NAMALWA (cell line): ENCODE results near the gene ACOT7.
"Not testable (repeated sequence)": the region's sequence is repeated elsewhere in the genome, so short reads cannot be mapped to it uniquely, and the experiment has no call there.

Experiments
- DNase-seq: peaks from one replicate; pipeline ENCODE4 v3.0.0-alpha.2; 2015; ENCODE audit warnings: low spot score

Gene ACOT7

GRCh38 chr1:6316240-6317097, 77.1 kb downstream of the ACOT7 start:
- DNase-seq: no peak

DNA sequence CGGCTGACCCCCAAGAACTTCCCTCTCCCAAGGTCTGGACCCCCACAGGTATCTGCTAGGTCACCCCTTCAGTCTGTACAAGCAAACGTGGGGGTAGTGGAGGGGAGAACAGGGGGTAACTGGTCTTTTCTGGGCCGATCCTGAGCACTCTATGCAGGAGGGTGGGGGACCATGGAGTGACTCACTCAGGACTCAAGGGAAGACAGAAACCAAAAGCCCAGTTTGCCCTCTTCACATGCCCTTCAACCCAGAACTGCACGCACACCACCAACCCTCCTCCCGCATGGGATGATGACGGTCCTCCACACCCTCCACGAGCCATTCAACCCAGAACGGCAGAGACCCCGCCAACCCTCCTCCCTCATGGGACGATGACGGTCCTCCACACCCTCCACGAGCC, 79.1 kb downstream of the ACOT7 start:
- no peak for DNase-seq

DNA sequence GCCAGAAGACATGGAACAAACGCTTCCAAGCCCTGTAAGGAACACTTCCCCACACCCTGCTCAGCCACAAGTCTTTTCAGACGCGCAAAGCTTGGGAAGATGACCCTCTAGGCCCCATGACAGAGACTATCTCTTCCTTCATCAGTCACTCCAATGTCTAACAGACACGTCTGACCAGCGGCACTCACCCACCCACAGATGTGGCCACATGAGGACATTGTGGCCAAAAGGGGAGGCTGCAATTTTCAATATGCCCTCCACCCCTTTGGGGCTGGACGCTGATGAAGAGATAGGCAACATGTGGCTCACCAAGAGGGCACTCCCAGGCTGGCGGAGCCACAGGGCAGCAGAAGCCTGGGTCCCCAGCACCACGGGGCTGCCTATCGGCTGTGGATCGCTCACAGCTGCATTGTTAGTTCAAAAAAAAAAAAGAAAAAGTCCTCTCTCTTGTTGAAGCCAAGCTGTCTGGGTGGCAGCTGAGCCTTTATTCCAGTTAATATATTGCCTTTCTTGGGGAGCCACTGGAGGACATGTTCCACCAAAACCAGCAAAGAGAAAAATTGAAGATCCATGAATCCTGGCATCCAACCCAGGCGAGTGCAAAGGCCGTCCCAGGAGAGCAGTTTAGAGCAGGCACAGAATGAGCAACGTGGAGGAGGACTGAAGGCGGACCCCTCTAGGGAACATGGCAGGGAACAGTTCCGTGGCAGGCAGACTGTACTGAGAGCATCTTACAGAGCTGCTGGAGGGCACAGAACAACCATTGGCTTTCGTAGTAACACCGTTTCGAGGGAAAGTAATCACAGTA, 80.0 kb downstream of the ACOT7 start:
- no peak for DNase-seq

DNA sequence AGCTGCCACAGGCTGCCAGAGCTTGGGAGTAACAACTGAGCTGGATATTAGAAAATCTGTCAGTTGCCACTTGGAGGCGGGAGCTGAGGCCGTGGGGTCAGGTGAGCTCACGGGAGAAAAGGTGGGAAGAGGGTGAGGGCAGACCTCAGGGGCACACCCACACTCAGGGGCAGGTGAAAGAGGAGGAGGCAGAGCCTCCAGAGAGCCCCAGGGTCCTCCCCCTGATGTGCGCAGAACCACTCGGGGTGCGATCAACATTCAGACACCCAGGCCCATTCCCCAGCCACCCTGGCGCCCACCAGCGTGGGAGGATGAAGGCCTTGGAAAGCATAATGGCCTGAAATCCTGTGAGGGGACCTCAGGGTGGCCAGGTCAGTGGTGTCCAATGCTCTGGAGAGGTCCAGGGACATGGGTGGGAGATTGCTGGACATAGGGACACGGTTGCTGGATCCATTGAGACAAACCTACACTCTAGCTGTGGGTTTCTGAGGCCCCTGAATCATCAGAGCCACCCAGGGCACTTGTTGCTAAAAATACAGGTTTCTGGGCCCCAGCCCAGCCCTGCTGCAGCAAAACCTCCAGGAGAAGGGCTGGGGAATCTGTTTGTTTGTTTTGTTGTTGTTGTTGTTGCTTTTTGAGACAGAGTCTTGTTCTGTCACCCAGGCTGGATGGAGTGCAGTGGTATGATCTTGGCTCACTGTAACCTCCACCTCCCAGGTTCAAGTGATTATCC, 83.3 kb downstream of the ACOT7 start:
- DNase-seq: no peak

- DNase-seq: no peak
Observed at GRCh38 chr1:6309564-6309963, 84.0 kb downstream of the ACOT7 start.

DNA sequence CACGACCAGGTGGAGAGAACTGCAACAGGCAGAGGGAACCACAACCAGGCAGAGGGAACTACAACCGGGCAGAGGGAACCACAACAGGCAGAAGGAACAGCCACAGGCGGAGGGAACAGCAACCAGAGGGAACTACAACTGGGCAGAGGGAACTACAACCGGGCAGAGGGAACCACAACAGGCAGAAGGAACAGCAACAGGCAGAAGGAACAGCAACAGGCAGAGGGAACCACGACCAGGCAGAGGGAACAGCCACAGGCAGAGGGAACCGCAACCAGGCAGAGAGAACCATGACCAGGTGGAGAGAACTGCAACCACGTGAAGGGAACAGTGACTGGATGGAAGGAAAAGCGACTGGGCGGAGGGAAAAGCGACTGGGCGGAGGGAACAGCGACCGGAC, 85.1 kb downstream of the ACOT7 start:
- DNase-seq: no peak

DNA sequence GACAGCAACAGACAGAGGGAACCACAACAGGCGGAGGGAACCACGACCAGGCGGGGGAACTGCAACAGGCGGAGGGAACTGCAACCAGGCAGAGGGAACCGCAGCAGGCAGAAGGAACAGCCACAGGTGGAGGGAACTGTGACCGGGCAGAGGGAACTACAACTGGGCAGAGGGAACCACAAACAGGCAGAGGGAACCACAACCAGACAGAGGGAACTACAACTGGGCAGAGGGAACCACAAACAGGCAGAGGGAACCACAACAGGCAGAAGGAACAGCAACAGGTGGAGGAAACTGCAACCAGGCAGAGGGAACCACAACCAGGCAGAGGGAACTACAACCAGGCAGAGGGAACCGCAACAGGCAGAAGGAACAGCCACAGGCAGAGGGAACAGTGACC, 85.9 kb downstream of the ACOT7 start:
- not testable (repeated sequence) for DNase-seq

GRCh38 chr1:6307099-6307498, 86.5 kb downstream of the ACOT7 start:
- DNase-seq: no peak

- DNase-seq: no peak
Observed at GRCh38 chr1:6303397-6304012, 90.1 kb downstream of the ACOT7 start.

DNA sequence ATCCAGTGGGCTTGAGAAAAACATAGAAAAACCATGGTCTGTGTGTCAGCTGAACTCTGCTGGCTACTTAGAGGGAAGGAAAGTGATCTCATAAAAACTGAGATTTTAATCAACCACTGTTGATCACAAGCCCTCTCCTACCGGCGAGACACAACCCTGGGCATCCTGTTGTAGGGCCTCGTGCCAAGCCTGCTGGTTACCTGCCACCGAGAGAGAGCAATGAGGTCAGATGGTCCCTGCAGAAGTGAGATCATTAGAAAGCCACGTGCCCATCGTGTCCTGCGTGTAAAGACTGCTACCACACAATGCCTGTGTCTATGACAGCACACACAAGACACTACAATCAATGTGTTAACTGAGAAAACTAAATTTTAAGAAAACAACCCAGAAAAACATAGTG, 91.0 kb downstream of the ACOT7 start:
- DNase-seq: no peak

- no peak for DNase-seq
Observed at GRCh38 chr1:6301526-6301925, 92.0 kb downstream of the ACOT7 start.

DNA sequence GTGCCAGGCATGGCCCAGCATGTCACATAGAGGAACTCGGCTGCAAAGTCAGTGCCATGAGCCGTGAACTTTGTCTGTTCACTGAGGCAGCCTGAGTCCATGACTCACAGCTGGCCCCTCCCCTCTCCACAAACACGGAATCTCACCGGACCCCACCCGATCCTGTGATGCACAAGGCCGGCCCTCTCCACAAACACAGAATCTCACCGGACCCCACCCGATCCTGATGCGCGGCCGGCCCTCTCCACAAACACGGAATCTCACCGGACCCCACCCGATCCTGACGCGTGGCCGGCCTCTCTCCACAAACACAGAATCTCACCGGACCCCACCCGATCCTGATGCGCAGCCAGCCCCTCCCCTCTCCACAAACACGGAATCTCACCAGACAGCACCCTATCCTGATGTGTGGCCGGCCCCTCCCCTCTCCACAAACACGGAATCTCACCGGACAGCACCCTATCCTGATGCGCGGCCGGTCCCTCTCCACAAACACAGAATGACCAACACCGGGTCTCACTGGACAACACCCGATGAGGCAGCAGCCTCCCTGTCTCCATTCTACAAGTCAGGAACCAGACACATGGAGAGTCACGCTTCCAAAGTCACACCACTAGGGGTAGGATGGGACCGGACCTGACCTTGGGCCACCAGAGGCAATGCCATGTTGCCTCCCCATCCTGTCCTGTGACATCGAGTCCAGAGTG, 93.1 kb downstream of the ACOT7 start:
- no peak for DNase-seq

DNA sequence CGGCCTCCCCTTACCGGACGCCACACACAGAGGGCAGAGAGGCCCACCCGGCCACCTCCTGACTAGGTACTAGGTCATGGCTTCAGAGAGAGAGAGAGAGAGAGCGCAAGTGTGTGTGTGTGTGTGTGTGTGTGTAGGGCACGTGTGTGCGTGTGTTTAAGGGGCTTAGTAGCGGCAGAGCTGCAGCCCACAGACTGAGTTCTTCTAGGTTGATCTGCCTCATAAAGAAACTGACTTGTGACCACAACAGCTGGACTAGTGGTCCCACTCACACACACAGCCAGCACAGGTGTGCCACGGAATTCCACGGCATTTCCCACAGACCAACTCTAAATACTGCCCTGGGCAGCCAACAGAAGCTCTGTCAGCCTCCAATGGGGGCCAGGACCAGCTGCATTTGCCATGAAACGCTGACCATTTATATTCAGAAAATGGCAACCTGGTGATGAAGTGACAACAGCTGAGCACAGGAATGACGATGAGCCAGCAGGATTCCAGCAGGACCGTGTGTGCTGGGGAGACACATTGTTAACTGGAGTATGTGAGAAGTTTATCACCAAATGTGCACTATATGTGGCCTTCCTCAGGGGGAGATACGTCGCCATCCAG, 93.9 kb downstream of the ACOT7 start:
- DNase-seq: no peak

DNA sequence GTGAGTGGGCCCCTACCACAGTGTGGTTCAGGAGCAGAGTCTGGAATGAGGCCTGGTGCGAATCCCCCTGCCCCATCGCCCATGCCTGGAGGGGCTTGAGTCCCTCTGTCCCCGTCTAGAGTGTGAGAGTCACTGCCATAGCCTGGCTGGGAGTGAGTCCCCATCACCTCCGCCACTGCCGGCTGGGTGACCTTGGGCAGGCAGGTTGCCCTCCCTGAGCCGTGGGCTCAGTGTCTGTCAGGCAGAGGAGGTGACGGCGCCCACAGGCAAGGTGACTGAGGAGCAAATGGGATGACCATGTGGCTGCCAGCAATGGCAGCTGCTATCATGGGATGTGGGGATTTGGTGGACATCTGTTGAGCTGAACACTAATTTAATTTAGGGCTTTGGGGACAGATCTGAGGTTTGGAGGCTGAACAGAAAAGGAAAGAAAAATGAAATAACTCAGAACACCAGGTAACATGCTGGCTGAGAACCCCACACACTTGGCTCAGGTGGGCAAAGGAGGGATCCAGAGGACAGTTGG, 94.6 kb downstream of the ACOT7 start:
- DNase-seq: no peak

DNA sequence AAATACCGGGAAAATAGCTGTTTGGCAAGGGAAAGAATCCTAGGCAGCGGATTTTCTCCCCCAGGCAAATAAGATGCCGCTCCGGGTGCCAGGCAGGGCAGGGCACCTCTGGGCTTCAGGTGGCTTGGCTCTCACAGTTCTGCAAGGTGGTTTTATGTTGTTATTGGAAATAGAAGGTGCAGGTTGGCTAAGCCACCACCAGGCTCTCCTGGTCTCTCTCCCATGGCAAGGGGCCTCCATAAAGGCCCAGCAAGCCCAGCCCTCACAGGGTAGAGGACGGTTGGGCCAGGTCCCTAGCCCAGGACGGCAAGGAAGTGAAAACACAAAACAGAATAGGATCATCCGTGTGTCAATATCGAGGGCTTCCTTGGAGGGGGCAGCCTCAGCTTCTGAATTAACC, 95.0 kb downstream of the ACOT7 start:
- no peak for DNase-seq

DNA sequence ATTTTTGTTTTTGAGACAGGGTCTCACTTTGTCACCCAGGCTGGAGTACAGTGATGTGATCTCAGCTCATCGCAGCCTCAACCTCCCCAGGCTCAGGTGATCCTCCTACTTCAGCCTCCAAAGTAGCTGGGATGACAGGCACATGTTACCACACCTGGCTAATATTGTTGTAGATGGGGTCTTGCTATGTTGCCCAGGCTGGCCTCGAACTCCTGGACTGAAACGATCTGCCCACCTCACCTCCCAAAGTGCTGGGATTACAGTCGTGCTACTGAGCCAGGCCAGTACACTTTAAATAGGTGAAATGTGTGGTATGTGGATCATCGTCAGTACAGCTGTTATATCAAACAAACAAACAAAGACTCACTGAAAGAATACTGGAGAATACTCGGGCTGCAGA, 97.7 kb downstream of the ACOT7 start:
- DNase-seq: no peak

DNA sequence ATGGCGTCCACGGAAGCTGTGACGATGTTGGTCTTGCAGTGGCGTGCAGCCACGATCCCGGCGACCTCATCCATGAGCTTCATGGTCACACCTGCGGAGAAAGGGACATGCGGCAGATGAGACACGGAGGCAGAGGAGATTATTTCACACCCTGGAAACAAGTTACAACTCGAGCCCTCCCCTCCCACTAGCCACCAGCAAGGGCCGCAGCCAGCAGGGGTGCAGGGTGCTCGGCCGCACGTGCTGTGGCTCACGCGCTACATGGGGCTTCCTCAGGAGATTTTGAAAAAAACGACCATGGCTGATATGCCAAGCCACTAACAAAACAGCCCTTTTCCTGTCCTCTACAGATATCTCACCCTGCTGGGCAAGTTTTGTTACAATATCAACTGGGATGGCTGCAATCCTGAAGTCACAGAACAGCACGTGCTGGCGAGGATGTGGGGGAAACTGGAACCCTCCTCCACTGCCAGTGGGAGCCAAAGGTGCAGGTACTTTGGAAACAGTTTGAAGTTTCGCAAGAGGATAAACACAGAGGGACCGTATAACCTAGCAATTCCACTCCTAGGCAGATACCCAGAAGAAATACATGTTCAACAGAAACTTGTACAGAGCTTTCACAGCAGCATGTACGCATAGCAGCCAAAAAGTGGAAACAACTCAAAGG, 98.5 kb downstream of the ACOT7 start:
- no peak for DNase-seq

DNA sequence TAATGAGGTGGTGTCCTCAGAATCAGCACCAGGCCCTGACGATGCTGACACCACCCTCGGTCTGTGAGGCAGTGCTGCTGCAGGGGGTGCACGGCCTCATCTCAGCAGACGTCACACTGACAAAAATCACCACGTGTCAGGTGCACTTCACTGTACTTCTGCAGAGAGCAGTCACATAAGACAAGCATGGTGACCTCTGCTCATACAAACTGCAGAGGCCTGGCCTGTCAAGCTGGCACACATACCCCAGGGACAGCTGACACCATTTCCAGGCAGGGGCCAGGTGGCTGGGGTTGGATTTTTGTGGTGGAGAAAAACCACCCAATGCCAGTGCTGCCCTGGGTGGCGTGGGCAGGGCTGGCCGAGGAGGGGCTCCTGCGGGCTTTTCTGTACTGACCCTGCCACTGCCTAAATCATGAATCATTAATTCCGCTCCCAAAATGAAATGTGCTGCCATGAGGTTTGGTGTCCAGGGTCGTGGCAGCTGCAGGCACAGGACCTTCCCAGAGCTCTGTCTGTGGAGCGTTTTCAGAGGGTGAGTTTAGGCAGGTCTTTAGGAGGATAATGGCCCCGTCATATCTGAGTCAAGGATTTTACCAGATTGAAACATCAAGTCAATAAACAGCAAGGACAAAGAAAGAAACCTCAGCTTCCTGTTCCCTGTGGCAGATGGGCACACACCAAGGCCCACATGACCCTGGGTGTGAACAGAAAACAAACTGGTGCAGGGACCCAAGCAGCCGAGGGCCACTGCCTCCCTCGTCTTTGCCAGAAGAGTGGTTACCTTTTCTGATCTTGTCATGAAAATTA, 99.3 kb downstream of the ACOT7 start:
- DNase-seq: no peak

DNA sequence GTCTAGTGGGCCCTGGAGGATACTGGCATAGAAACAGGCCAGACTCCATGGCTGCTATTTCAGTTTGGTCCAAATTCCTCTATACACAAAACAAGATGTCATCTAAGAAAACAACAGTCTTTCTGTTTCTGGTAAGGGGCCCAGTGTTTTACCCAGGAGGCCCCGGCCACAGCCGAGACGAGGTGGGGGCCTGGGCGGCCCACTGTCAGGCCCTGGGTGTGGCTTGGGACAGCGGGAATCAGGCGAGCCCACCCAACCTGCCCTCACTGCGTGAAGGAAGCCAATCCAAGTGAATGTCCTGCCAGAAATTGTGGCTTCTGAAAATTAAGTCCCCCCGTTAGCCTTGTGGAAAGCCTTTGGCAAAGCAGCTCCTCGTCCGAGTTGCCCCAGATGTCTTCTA, 101.5 kb downstream of the ACOT7 start:
- no peak for DNase-seq

GRCh38 chr1:6288665-6289064, 104.9 kb downstream of the ACOT7 start:
- DNase-seq: no peak
